ENCODE measurements around the gene DNMT1. TPM values are rescaled to one million over a fixed set of nuclear protein-coding genes. Genes with fewer than 3 reads are reported as not detected.

The DNMT1 gene
- total RNA-seq, 1 experiment from 2014 or later: 117 TPM

DNA sequence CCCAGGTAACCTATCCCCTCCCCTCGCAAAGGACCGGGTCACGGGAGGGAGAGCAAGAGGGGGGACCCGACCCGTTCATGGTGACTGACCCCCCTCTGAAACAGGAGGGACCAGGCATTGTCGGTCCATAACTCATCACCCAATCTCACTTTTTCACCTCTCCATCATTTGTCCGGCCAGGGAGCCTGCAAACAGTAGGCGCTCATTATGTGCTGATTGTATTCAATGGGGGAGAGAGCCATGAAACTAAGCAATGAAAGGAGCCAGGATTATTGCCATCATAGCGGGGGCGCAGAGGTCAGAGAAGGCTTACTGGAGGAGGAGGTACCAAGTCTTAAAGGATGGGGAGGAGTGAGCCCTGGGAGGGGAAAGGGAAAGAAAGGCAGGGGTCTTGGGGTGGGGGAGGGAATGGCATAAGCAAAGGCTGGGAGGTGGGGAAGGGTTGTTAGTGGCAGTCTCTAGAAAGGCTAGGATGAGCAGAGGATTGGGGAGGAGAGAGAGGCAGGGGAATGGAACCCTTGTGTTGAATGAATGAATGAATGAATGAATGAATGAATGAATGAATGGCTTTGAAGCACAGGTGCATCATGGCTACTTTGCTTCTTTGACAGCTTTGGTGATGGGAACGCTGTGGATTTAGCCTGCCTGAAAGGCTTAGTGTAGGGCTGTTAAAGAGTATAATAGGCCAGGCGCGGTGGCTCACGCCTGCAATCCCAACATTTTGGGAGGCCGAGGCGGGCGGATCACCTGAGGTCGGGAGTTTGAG lies 107.3 kb downstream of the DNMT1 start:
- TF ChIP-seq EZH2 (IDR thresholded peaks at IDR 0.05; ENCODE audit: low read depth) (no peak), CTCF (conservative IDR thresholded peaks at IDR 0.05) (no peak)
- no peaks in the 10 kb centered on the region for H3K9me3 ChIP-seq (ENCODE audit: insufficient read depth, low read depth)
- intact Hi-C loops (cut with micrococcal nuclease; ENCODE audit: unreplicated experiment): no loop called here
- BruUV-seq (replicated peaks): no TSS peak
- no peaks in the 10 kb centered on the region for H3K36me3 ChIP-seq (ENCODE audit: low read depth)
- H4K20me1 ChIP-seq (ENCODE audit: insufficient read depth): no peaks in the 10 kb centered on the region
- H3K79me2 ChIP-seq (ENCODE audit: low read depth): no peaks in the 10 kb centered on the region
- peak overlapping the region; percentile 99 for H3K4me2 ChIP-seq
- H3K9me2 ChIP-seq (ENCODE audit: insufficient read depth): no peaks in the 10 kb centered on the region
- H3K4me3 ChIP-seq: no peak overlapping the region; the same call in 1 of the 2 replicates
- no peak overlapping the region for H2AFZ ChIP-seq
- DNase-seq: no peak
- H3F3A ChIP-seq (ENCODE audit: insufficient read depth, low read depth): peaks cover 30% of the 10 kb centered on the region; the same call in 1 of the 2 replicates
- H3K27ac ChIP-seq: no peak overlapping the region
- ChIA-PET CTCF (no interaction called here), POLR2A (ENCODE audit: unreplicated experiment) (no interaction called here)
- no peaks in the 10 kb centered on the region for H3K27me3 ChIP-seq (ENCODE audit: insufficient read depth, low read depth)
- no peaks in the 10 kb centered on the region for H3K4me1 ChIP-seq (replicated peaks; ENCODE audit: insufficient read depth)

GRCh38 chr19:10086591-10087192 lies 108.1 kb downstream of the DNMT1 start:
- BruUV-seq (replicated peaks): no TSS peak
- Histone ChIP-seq H3K79me2 (ENCODE audit: low read depth) (no peaks in the 10 kb centered on the region), H3K9me2 (ENCODE audit: insufficient read depth) (no peaks in the 10 kb centered on the region), H3K4me3 (peak overlapping the region; percentile 97), H2AFZ (peak overlapping the region; percentile 100), H3K36me3 (ENCODE audit: low read depth) (no peaks in the 10 kb centered on the region), H3F3A (ENCODE audit: insufficient read depth, low read depth) (peaks cover 30% of the 10 kb centered on the region; the same call in 1 of the 2 replicates), H3K27me3 (ENCODE audit: insufficient read depth, low read depth) (no peaks in the 10 kb centered on the region), H4K20me1 (ENCODE audit: insufficient read depth) (no peaks in the 10 kb centered on the region), H3K27ac (no peak overlapping the region), H3K4me2 (peak overlapping the region; percentile 99), H3K9me3 (ENCODE audit: insufficient read depth, low read depth) (no peaks in the 10 kb centered on the region), H3K4me1 (replicated peaks; ENCODE audit: insufficient read depth) (no peaks in the 10 kb centered on the region)
- intact Hi-C loops (cut with micrococcal nuclease; ENCODE audit: unreplicated experiment): no loop called here
- CTCF ChIA-PET: no interaction called here
- POLR2A ChIA-PET (ENCODE audit: unreplicated experiment): no interaction called here
- no peak for DNase-seq
- TF ChIP-seq EZH2 (IDR thresholded peaks at IDR 0.05; ENCODE audit: low read depth) (no peak), CTCF (conservative IDR thresholded peaks at IDR 0.05) (no peak)

- ChIA-PET CTCF (no interaction called here), POLR2A (ENCODE audit: unreplicated experiment) (no interaction called here)
- intact Hi-C loops (cut with micrococcal nuclease; ENCODE audit: unreplicated experiment): no loop called here
- DNase-seq: peak; percentile 46 to 78
- Histone ChIP-seq H3K27me3 (ENCODE audit: insufficient read depth, low read depth) (no peaks in the 10 kb centered on the region), H4K20me1 (ENCODE audit: insufficient read depth) (no peaks in the 10 kb centered on the region), H3K4me3 (peak within 1 kb of the TSS; percentile 97), H3K36me3 (ENCODE audit: low read depth) (no peaks in the 10 kb centered on the region), H3K4me1 (replicated peaks; ENCODE audit: insufficient read depth) (no peaks in the 10 kb centered on the region), H3K9me3 (ENCODE audit: insufficient read depth, low read depth) (no peaks in the 10 kb centered on the region), H3K27ac (no peak within 1 kb of the TSS), H2AFZ (peak within 1 kb of the TSS; percentile 100), H3K9me2 (ENCODE audit: insufficient read depth) (no peaks in the 10 kb centered on the region), H3K4me2 (peak within 1 kb of the TSS; percentile 99), H3F3A (ENCODE audit: insufficient read depth, low read depth) (peaks cover 30% of the 10 kb centered on the region; the same call in 1 of the 2 replicates), H3K79me2 (ENCODE audit: low read depth) (no peaks in the 10 kb centered on the region)
- TF ChIP-seq EZH2 (IDR thresholded peaks at IDR 0.05; ENCODE audit: low read depth) (no peak), CTCF (conservative IDR thresholded peaks at IDR 0.05) (no peak)
- no TSS peak for BruUV-seq (replicated peaks)
Measured at GRCh38 chr19:10085641-10086590, 108.8 kb downstream of the DNMT1 start, which contains the start of gene SHFL. Gene SHFL (plus strand): TSS chr19:10086317. CDS start chr19:10086428, 111 bp downstream.
